Stimulated activated CD8-positive, alpha-beta memory T cell treated with anti-CD3 and anti-CD28 coated beads, Interleukin-12 subunit alpha, Interleukin-12 subunit beta, amount 100 ng/mL, for 4 hours (primary cell): ENCODE results near the gene CTTN.

Source experiments
- DNase-seq: peaks from one replicate; pipeline ENCODE4 v3.0.0-alpha.2; 2020; ENCODE audit warnings: low read depth

CTTN gene

DNA sequence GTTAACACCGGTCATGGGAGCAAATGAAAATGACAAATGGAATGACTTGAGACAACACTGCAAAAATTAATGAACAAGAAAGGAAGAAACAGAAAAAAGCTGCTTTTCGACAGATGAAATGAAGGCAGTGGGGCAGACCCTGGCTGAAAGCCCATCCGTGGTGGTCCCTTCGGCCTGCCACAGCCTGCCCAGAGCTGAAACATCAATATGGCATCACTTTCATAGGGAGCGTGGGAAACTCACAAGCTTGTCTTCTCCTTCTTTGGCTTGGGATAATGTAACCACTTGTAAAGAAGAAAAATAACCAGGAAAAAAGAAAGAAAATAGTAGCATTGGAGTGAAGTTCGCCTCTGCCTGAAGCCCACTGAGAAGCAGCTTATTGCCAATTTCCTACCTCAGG lies 78.8 kb downstream of the CTTN start:
- no peak for DNase-seq

DNA sequence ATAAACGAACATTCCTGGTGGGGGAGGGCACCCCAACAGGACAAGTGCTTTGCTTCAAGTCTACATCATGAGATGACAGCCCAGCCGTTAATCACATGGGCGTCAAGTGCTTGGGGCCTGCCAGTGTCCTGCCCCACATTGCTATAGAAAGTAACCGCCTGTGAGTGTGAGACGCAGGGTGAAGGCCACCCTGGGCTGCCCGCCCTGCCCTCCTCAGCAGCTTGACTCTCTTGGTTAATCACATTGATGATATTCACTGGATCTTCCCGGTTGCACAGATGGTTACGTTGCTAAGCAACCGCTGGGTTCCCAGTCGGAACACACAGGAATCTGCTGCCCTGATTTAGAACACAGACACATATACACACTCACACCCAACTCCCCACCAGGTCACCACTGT lies 79.3 kb downstream of the CTTN start:
- DNase-seq: no peak

- DNase-seq: no peak
These were observed 80.0 kb downstream of the CTTN start for GRCh38 chr11:70478166-70478890.

DNA sequence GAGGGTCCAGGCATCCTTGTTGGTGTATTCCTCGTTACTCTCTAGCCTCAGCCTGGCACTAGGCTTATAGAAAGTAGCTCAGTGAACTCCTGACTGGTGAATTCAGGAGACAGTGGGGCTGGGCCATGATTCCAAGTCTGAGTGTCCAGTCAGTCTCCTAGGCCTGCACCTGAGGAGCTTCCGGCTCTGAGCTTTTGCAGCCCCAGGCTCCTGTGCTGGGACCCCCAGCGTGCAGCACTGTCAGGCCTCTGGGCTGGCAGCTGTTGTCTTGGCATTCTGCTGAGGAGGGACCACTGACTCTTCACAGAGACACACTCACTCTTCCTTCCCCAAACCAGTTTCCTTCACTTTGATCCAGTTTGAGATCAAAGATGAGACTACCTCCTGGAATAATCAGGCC lies 82.4 kb downstream of the CTTN start:
- no peak for DNase-seq

GRCh38 chr11:70481625-70482528 lies 83.5 kb downstream of the CTTN start:
- no peak for DNase-seq

- DNase-seq: no peak
These were observed 84.2 kb downstream of the CTTN start for GRCh38 chr11:70482529-70482917.

- no peak for DNase-seq
These were observed 84.9 kb downstream of the CTTN start for GRCh38 chr11:70483077-70483861.

DNA sequence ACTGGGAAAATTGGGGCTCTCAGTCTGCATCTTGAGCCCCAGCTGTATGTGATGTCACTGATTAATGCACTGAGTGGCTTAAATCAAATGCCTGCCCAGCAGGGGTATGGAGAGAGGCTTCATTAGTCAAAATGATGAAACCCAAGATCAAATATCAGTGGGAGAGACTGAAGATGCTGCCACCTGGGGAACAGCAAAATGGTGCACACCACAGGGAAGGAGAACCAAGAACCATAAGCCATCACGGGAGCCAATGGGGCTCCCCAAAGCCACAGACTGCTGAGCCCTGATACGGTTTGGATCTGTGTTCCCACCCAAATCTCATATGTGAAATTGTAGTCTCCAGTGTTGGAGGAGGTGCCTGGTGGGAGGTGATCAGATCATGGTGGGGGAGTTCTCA lies 85.6 kb downstream of the CTTN start:
- DNase-seq: no peak

GRCh38 chr11:70485326-70486025 lies 87.1 kb downstream of the CTTN start:
- DNase-seq: no peak

DNA sequence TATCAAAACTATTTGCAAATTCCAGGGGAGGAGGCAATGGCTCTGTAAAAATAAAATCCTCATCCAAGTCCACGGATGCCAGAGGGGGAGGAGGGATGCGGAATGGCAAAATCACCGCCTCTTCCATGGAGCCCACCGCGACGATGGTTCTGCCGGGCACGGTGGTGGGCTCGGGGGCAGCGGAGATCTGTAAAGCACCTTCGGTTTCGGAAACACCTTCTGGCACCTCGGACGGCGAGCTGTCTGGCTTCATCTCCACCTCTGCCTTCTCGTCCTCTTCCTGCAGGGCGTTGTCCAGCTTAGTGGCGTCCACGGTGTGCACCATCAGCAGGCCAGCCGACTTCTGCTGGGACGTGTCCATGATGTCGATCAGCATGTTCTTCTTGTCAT lies 87.7 kb downstream of the CTTN start:
- no peak for DNase-seq
